Activated CD8-positive, alpha-beta memory T cell treated with anti-CD3 and anti-CD28 coated beads for 48 hours (primary cell): ENCODE measurements around the gene MCM3AP.

Source experiments
- DNase-seq, 3 experiments: peaks; one replicate each; pipeline ENCODE4 v3.0.0-alpha.2; 2020; ENCODE audit warnings: low read depth in 2 of 3, low spot score in 2 of 3

The MCM3AP gene

DNA sequence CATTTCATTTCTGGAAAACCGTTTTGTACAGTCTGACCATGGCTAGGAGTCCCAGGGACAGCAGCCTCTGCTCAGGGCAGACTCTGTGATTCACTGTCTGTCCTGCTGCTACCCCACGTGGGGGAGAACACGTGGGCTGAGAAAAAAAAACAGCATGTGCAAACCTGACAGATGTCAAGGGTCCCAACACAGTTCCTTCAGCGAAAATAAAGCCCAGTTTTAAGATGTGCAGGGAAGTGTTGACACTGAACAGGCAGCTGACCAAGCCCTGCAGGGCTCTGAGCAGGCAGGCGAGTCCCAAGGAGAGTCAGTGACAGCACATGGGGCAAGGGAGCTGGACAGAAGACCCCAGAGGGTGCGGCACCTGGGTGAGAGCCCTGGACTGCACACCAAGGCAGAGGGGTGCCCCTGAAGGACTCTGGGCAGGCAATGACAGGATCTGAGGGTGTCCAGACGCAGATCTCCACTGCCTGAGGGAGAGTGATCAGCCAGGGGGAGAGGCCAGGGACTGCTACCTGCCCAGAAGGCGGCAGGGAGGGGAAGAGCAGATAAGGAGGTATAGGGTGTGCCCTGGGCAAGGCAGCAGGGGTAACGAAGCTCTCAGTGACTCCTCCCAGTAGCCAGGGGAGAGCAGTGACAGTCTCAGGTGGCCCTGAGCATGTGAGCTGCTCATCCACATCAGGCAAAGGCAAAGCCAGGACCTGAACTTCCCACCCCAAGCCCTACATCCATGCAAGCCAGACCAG is 96.0 kb downstream of the MCM3AP start:
- DNase-seq = no peak

GRCh38 chr21:46188226-46189212 is 96.9 kb downstream of the MCM3AP start:
- no peak for DNase-seq

GRCh38 chr21:46187814-46188213 is 97.6 kb downstream of the MCM3AP start:
- no peak for DNase-seq

DNA sequence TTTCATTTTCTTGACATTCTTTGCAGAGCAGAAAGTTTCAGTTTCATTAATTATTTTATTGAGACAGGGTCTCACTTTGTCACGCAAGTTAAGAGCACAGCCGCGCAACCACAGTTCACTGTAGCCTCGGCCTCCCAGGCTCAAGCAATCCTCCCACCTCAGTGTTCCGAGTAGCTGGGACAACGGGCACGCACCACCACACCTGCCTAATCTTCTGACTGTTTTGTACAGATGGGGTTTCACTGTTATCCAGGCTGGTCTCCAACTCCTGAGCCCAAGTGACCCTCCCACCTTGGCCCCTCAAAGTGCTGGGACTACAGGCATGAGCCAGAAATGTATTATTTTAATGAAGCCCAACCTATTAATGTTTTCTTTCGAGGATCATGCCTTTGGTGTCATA is 98.2 kb downstream of the MCM3AP start:
- no peak for DNase-seq

DNA sequence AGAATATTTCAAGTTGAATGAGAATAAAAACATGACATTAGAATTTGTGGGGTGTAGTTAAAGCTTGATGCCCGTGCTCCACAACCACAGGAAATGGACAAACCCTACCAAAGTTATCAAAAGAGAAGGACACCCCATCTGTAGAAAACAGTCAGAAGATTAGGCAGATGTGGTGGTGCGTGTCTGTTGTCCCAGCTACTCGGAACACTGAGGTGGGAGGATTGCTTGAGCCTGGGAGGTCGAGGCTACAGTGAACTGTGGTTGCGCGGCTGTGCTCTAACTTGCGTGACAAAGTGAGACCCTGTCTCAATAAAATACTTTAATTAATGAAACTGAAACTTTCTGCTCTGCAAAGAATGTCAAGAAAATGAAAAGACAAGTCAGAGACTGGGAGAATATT is 99.7 kb downstream of the MCM3AP start:
- DNase-seq = no peak
